Kidney epithelial cell (primary cell): ENCODE measurements around the gene HEPH. TPM values are rescaled to one million over a fixed set of nuclear protein-coding genes. Genes with fewer than 3 reads are reported as not detected.
"Not testable (repeated sequence)": the region's sequence is repeated elsewhere in the genome, so short reads cannot be mapped to it uniquely, and the experiment has no call there.

ENCODE experiments used
- DNase-seq: peaks from one replicate; pipeline ENCODE4 v3.0.0-alpha.2; 2010; ENCODE audit warnings: low read depth
- H3K27me3 ChIP-seq: 2 replicates; pipeline ENCODE4 v1.6.0; 2011; ENCODE audit warnings: low read length; ENCODE audit not compliant: control insufficient read depth, insufficient read depth
- H3K36me3 ChIP-seq: 2 replicates; pipeline ENCODE4 v1.5.1; 2011; ENCODE audit warnings: low read length; ENCODE audit not compliant: control insufficient read depth, insufficient read depth
- H3K4me3 ChIP-seq: 2 replicates; pipeline ENCODE4 v1.5.1; 2011; ENCODE audit warnings: low read depth, mild to moderate bottlenecking, control low read depth, low read length
- total RNA-seq: library from RNA; depleted of rRNA; stranded (reverse); fragments of >200 nt; gene quantifications from 2 replicates; pipeline ENCODE4 v1.2.3, GENCODE V29; 2015
- TF ChIP-seq, protein P1 (sequence below): IDR thresholded peaks from 2 replicates; pipeline ENCODE4 v1.5.1; 2011; ENCODE audit warnings: mild to moderate bottlenecking, moderate library complexity, low read length, control low read depth, inconsistent platforms; ENCODE audit not compliant: insufficient read depth, poor library complexity, severe bottlenecking

Gene HEPH
- total RNA-seq, 1 donor from 2014 or later, result 8.1 TPM

DNA sequence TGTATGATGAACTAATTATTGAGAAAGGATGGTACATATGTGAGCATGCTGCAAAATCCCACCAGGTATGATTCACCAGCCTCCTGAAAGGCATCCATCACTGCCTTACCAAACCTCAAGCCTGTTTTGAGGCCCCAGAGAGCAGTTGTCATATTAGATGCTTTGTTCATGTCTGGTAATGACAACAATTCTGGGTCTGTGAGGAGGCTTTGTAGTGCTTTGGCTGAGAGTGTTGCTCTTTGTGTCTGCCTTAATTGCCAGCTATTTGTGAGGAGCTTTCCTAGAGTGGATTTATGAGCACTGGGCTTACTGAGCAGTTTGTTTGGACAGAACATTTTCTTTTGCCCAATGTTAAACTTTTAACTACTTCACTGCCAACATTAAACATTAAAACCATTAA, 69.2 kb downstream of the HEPH start:
- Histone ChIP-seq H3K36me3 (no peaks in the 10 kb centered on the region), H3K27me3 (no peaks in the 10 kb centered on the region), H3K4me3 (no peak overlapping the region)
- DNase-seq, result no peak
- TF ChIP-seq, protein P1, sequence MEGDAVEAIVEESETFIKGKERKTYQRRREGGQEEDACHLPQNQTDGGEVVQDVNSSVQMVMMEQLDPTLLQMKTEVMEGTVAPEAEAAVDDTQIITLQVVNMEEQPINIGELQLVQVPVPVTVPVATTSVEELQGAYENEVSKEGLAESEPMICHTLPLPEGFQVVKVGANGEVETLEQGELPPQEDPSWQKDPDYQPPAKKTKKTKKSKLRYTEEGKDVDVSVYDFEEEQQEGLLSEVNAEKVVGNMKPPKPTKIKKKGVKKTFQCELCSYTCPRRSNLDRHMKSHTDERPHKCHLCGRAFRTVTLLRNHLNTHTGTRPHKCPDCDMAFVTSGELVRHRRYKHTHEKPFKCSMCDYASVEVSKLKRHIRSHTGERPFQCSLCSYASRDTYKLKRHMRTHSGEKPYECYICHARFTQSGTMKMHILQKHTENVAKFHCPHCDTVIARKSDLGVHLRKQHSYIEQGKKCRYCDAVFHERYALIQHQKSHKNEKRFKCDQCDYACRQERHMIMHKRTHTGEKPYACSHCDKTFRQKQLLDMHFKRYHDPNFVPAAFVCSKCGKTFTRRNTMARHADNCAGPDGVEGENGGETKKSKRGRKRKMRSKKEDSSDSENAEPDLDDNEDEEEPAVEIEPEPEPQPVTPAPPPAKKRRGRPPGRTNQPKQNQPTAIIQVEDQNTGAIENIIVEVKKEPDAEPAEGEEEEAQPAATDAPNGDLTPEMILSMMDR, result no peak

DNA sequence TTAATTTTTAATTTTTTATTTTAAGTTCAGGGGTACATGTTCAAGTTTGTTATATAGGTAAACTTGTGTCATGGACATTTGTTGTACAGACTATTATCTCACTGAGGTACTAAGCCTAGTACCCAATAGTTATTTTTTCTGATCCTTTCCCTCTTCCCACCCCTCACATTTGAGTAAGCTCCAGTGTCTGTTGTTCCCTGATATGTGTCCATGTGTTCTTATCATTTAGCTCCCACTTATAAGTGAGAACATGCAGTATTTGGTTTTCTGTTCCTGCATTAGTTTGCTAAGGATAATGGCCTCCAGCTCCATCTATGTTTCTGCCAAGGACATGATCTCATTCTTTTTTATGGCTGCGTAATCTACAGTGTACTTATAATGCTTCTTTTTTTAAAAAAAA, 69.9 kb downstream of the HEPH start:
- H3K4me3 ChIP-seq, H3K36me3 ChIP-seq, DNase-seq, H3K27me3 ChIP-seq: not testable (repeated sequence)

DNA sequence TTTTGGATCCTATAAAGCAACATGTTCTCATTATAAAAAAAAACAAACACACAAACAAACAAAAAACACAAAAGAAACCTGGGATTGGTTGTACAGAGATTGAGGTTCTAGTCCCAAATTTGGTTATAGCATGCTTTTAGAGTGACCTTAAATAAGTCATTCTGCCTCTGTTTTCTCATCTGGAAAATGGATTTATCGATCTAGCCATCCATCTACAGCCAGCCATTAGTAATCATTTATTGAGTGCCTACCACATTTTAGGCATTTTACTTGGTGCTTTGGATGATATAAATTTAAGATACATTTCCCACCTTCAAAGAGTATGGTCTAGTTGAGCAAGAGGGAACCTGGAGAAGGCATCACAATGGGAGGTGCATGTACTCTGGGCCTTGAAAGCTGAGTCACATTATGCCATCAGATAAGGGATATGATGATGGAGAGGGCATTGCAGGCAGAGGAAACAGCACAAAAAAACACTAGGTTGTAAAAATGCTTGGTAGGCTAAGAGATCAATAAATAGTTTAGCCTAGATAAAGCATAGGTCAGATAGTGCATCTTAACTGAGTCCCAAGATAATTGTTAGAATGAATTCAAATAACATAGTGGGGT, 91.4 kb downstream of the HEPH start:
- H3K36me3 ChIP-seq, result no peaks in the 10 kb centered on the region
- no peak for DNase-seq
- TF ChIP-seq, protein P1, result no peak
- H3K27me3 ChIP-seq, result no peaks in the 10 kb centered on the region
- no peak overlapping the region for H3K4me3 ChIP-seq

DNA sequence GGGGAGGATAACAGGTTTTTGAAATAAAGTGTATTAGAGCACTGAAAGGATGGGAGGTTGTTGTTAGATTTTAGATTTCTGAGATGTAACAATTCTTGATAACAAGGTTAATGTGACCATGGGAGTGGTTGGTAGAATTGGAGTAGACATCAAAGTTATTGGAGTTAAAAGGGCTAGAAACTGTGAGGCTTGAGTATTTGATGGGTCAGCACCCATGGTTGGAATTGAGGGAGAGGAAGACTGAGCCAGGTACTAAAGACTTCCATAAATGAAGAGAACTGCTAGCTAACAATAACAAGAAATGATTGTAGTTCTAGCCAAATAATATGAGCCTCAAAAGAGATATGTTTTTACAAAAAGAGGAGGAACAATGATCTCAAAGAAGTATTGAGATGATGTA, 98.8 kb downstream of the HEPH start:
- no peaks in the 10 kb centered on the region for H3K27me3 ChIP-seq
- TF ChIP-seq, protein P1, result no peak
- no peak for DNase-seq
- no peak overlapping the region for H3K4me3 ChIP-seq
- H3K36me3 ChIP-seq, result no peaks in the 10 kb centered on the region

Other genes with a start within 250 kb of the HEPH start
- gene VSIG4, start 124.2 kb upstream of the HEPH start, total RNA-seq, result 0.54 and 2.3 TPM in 2 replicates